Measurements from ENCODE around the gene E2F3.

E2F3 gene

GRCh38 chr6:20542927-20543602 lies 141.4 kb downstream of the E2F3 start:
- H3K27ac Mint-ChIP-seq = no peak overlapping the region
- H3K9me3 Mint-ChIP-seq = no peaks in the 10 kb centered on the region
- peaks cover 22% of the 10 kb centered on the region for H3K36me3 Mint-ChIP-seq
- H3K4me1 Mint-ChIP-seq = peaks cover 58% of the 10 kb centered on the region
- H3K4me3 Mint-ChIP-seq = no peak overlapping the region
- no peaks in the 10 kb centered on the region for H3K27me3 Mint-ChIP-seq
